Esophagus muscularis mucosa (tissue), 4 donors: ENCODE data around the gene DNAJC27. TPM values are rescaled to one million over a fixed set of nuclear protein-coding genes. Genes with fewer than 3 reads are reported as not detected.

Source experiments
- DNase-seq: peaks from one replicate; pipeline ENCODE4 v3.0.0-alpha.2; 2017; ENCODE audit errors: extremely low spot score
- H3K27ac ChIP-seq, 4 donors: fragments of 200-600 bp; sonication (generic); replicated peaks in 1 of 4; 1 replicate in 3 of 4; 2 replicates in 1 of 4; pipeline ENCODE4 v1.5.1; 2016 to 2019; ENCODE audit warnings: mild to moderate bottlenecking in 1 of 4
- H3K27me3 ChIP-seq, 4 donors: fragments of 200-600 bp; sonication (generic); one replicate each; pipeline versions ENCODE4 v1.5.1 to v1.6.0; 2016 to 2019
- H3K36me3 ChIP-seq, 4 donors: fragments of 200-600 bp; sonication (generic); one replicate each; pipeline ENCODE4 v1.5.1; 2016 to 2019
- H3K4me1 ChIP-seq, 4 donors: fragments of 200-600 bp; sonication (generic); one replicate each; pipeline ENCODE4 v1.5.1; 2016 to 2019
- H3K4me3 ChIP-seq, 4 donors: fragments of 200-600 bp; sonication (generic); 1 replicate in 2 of 4; 2 replicates in 2 of 4; pipeline ENCODE4 v1.5.1; 2016 to 2019; ENCODE audit warnings: mild to moderate bottlenecking in 4 of 4, moderate library complexity in 1 of 4
- H3K9me3 ChIP-seq, 4 donors: fragments of 200-600 bp; sonication (generic); 1 replicate in 3 of 4; 2 replicates in 1 of 4; pipeline ENCODE4 v1.5.1; 2016 to 2019
- EP300 ChIP-seq: sonication (generic); formaldehyde crosslinking; IDR thresholded peaks from one replicate; pipeline ENCODE4 v1.6.1; 2017; ENCODE audit warnings: antibody characterized with exemption
- POLR2A ChIP-seq: fragments of 450-650 bp; IDR thresholded peaks from one replicate; pipeline ENCODE4 v1.6.1; 2017; ENCODE audit warnings: antibody characterized with exemption, moderate library complexity, mild to moderate bottlenecking, low read depth
- POLR2AphosphoS5 ChIP-seq, 2 donors: sonication (generic); formaldehyde crosslinking; IDR thresholded peaks; one replicate each; pipeline ENCODE4 v1.6.1; 2017; ENCODE audit warnings: antibody characterized with exemption in 2 of 2
- WGBS: methylation state at CpG from one replicate; pipeline ENCODE4 v1.1.5; 2018; 5-methylcytosine and 5-hydroxymethylcytosine counted together
- intact Hi-C: fragments of 100-400 bp; cut with DNase I; formaldehyde crosslinking; loops from one replicate; pipeline ENCODE4 v1.15.1; 2023
- small RNA-seq, 3 donors: library from RNA; depleted of rRNA; stranded (forward); fragments of <200 nt; gene quantifications; one replicate each; pipeline ENCODE3, GENCODE V24; 2016
- total RNA-seq, 4 donors: library from RNA; depleted of rRNA; stranded (reverse); fragments of >200 nt; gene quantifications; one replicate each; pipeline versions ENCODE4 v1.1.0 to v1.2.1, GENCODE V29; 2016
- TF ChIP-seq, protein P1 (sequence below), 3 experiments: fragments of 200-600 bp in 2 of 3; fragments of 450-650 bp in 1 of 3; sonication (generic) in 2 of 3; IDR thresholded peaks; one replicate each; pipeline ENCODE4 v1.5.1; 2017 to 2019; ENCODE audit warnings: antibody characterized with exemption in 3 of 3, mild to moderate bottlenecking in 2 of 3, moderate library complexity in 1 of 3

Gene DNAJC27
- total RNA-seq, 4 donors from 2014 or later: 5.8 to 8.6 (median 7.5) TPM

DNA sequence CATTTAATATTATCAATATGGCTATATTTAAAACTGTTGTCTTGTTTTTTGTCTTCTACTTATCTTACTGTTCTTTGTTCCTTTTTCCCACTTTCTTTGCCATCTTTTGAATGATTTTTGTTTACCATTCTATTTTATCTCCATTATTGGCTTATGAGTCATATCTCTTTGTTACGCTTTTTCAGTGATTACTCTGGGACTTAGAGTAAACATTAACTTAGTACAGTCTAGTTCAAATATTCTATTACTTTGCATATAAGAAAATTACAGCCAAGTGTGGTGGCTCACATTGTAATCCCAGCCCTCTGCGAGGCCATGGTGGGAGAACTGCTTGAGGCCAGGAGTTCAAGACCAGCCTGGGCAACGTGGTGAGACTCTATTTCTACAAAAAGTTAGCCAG is 77.8 kb downstream of the DNAJC27 start:
- Histone ChIP-seq H3K4me1 (no peaks in the 10 kb centered on the region), H3K36me3 (no peaks in the 10 kb centered on the region), H3K27ac (no peak overlapping the region), H3K9me3 (peaks cover 0 to 20% (median 9%) of the 10 kb centered on the region in 4 donors), H3K4me3 (no peak overlapping the region), H3K27me3 (no peaks in the 10 kb centered on the region)
- no peak for DNase-seq
- TF ChIP-seq, protein P1, sequence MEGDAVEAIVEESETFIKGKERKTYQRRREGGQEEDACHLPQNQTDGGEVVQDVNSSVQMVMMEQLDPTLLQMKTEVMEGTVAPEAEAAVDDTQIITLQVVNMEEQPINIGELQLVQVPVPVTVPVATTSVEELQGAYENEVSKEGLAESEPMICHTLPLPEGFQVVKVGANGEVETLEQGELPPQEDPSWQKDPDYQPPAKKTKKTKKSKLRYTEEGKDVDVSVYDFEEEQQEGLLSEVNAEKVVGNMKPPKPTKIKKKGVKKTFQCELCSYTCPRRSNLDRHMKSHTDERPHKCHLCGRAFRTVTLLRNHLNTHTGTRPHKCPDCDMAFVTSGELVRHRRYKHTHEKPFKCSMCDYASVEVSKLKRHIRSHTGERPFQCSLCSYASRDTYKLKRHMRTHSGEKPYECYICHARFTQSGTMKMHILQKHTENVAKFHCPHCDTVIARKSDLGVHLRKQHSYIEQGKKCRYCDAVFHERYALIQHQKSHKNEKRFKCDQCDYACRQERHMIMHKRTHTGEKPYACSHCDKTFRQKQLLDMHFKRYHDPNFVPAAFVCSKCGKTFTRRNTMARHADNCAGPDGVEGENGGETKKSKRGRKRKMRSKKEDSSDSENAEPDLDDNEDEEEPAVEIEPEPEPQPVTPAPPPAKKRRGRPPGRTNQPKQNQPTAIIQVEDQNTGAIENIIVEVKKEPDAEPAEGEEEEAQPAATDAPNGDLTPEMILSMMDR (IDR thresholded peaks at IDR 0.05): no peak
- TF ChIP-seq POLR2A (no peak), EP300 (no peak), POLR2AphosphoS5 (IDR thresholded peaks at IDR 0.05) (no peak)
- WGBS: 88% methylated on average over 3 of the region's 3 CpGs
- intact Hi-C loops: no loop called here

Small RNAs within 50 kb of the gene (small RNA-seq; reads per million reads assigned to genes)
- gene AC013267.1 (0 reads per million in 3 donors), gene RF00016 (0 reads per million in 3 donors), gene RF00019 (0 reads per million in 3 donors)

Other genes starting within 250 kb of the DNAJC27 start
- 10 to 100 TPM in 3 of 4 donors, 1 to 10 TPM in 1; 8.1 to 20.4 (median 15.6) TPM for gene PTRHD1, start 178.6 kb downstream of the DNAJC27 start, total RNA-seq
- 1 to 10 TPM; 1.2 to 2.7 (median 1.4) TPM for gene CENPO, start 178.5 kb downstream of the DNAJC27 start, total RNA-seq
- 10 to 100 TPM; 21.2 to 70.6 (median 53.8) TPM for gene ADCY3, start 51.7 kb downstream of the DNAJC27 start, total RNA-seq
- 1 to 10 TPM in 2 of 4 donors, under 1 TPM in 2; 0.65 to 2.9 (median 1.00) TPM for gene EFR3B, start 70.1 kb upstream of the DNAJC27 start, total RNA-seq
- gene POMC, start 196.6 kb upstream of the DNAJC27 start, total RNA-seq: 10 to 100 TPM in 2 of 4 donors, 1 to 10 TPM in 2; 8.3 to 30.3 (median 10.6) TPM